Calu3 (cell line): ENCODE measurements around the gene ERCC1. TPM values are rescaled to one million over a fixed set of nuclear protein-coding genes. Genes with fewer than 3 reads are reported as not detected.

ENCODE experiments used
- BruUV-seq: library from RNA; stranded (reverse); fragments of 400-500 nt; replicated peaks from 2 replicates; lab custom pipeline; 2021; lab: Mats Ljungman, UMichigan
- CTCF ChIA-PET: fragments of 300-600 bp; sonication (Branson Sonifier 250); formaldehyde crosslinking; loops from one replicate; lab custom pipeline; 2022; ENCODE audit warnings: antibody characterized with exemption; lab: Charles Lee
- DNase-seq: peaks from one replicate; pipeline ENCODE4 v3.0.0; 2022
- H3K27ac Mint-ChIP-seq: one replicate; pipeline ENCODE4 v1.8.0; 2022; ENCODE audit warnings: mixed read lengths; ENCODE audit not compliant: unreplicated experiment
- H3K27me3 Mint-ChIP-seq: one replicate; pipeline ENCODE4 v1.8.0; 2022; ENCODE audit warnings: mixed read lengths; ENCODE audit not compliant: unreplicated experiment
- H3K36me3 Mint-ChIP-seq: one replicate; pipeline ENCODE4 v1.8.0; 2022; ENCODE audit warnings: mild to moderate bottlenecking, moderate library complexity, mixed read lengths; ENCODE audit not compliant: insufficient read depth, unreplicated experiment
- H3K4me1 Mint-ChIP-seq: one replicate; pipeline ENCODE4 v1.8.0; 2022; ENCODE audit warnings: mild to moderate bottlenecking, low read depth, mixed read lengths; ENCODE audit not compliant: unreplicated experiment
- H3K4me3 Mint-ChIP-seq: one replicate; pipeline ENCODE4 v1.8.0; 2022; ENCODE audit warnings: mild to moderate bottlenecking, low read depth, moderate library complexity, mixed read lengths; ENCODE audit not compliant: unreplicated experiment
- H3K9me3 Mint-ChIP-seq: one replicate; pipeline ENCODE4 v1.8.0; 2022; ENCODE audit warnings: low read depth, mixed read lengths; ENCODE audit not compliant: unreplicated experiment
- intact Hi-C: fragments of 100-400 bp; cut with micrococcal nuclease; formaldehyde crosslinking; loops from one replicate; pipeline ENCODE4 v1.10.0; 2022; ENCODE audit not compliant: unreplicated experiment
- total RNA-seq: library from RNA; stranded (reverse); gene quantifications from 2 replicates; pipeline ENCODE4 v1.2.3, GENCODE V29; 2022
- TF ChIP-seq, protein P1 (sequence below): fragments of 200-600 bp; IDR thresholded peaks from one replicate; pipeline ENCODE4 v1.8.0; 2022; ENCODE audit warnings: antibody characterized with exemption; ENCODE audit not compliant: unreplicated experiment

ERCC1 gene
- total RNA-seq, 1 experiment from 2014 or later: 55.7 TPM

DNA sequence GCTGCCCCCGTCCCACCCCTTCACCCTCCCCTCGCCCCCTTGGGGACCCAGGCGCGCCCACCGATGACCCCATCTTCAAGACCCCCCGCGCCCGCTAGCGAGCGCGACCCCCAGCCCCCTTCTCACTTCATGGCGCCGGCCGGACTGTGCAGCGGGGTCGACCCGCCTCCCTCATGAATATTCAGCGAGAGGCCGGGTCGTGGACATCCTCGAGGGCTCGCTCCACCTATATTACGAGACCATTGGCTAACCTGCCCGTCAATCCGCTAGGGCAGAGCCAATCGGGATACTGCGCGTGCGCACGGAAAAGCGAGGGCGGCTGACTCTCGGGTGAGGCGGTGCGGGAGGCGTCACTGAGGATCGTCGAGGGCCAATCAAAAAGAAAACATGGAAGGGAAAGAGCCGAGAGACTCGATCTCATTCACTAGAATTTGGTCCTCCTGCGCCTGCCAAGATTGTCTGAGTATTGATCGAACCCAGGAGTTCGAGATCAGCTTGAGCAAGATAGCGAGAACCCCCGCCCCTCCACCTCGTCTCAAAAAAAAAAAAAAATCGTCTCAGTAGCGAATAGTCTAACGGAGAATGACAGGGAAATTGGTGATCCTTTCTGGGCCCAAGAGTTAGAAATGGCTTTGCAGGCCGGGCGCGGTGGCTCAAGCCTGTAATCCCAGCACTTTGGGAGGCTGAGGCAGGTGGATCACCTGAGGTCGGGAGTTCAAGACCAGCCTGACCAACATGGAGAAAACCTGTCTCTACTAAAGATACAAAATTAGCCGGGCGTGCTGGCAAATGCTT is 53.1 kb downstream of the ERCC1 start, which contains the start of gene ERCC2:
Gene ERCC2 (minus strand): TSS at position 164 of the 795 bp plus-strand sequence. CDS start 33 bp downstream, at position 131.
- Mint-ChIP-seq H3K36me3 (peaks cover 27% of the 10 kb centered on the region), H3K27ac (peak within 1 kb of the TSS; percentile 98), H3K4me1 (peaks cover 8% of the 10 kb centered on the region), H3K4me3 (peak within 1 kb of the TSS; percentile 96), H3K27me3 (no peaks in the 10 kb centered on the region), H3K9me3 (no peaks in the 10 kb centered on the region)
- CTCF ChIA-PET: interaction anchor here (0.5 to 1.8 kb wide), 4 partner anchors 13 to 192 kb away, joined by 3 to 6 read pairs (median 4); partner anchors contain the start of genes BLOC1S3 and TRAPPC6A
- BruUV-seq: no TSS peak
- intact Hi-C loops: no loop called here
- DNase-seq: peak; percentile 100
- TF ChIP-seq, protein P1, sequence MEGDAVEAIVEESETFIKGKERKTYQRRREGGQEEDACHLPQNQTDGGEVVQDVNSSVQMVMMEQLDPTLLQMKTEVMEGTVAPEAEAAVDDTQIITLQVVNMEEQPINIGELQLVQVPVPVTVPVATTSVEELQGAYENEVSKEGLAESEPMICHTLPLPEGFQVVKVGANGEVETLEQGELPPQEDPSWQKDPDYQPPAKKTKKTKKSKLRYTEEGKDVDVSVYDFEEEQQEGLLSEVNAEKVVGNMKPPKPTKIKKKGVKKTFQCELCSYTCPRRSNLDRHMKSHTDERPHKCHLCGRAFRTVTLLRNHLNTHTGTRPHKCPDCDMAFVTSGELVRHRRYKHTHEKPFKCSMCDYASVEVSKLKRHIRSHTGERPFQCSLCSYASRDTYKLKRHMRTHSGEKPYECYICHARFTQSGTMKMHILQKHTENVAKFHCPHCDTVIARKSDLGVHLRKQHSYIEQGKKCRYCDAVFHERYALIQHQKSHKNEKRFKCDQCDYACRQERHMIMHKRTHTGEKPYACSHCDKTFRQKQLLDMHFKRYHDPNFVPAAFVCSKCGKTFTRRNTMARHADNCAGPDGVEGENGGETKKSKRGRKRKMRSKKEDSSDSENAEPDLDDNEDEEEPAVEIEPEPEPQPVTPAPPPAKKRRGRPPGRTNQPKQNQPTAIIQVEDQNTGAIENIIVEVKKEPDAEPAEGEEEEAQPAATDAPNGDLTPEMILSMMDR: no peak

DNA sequence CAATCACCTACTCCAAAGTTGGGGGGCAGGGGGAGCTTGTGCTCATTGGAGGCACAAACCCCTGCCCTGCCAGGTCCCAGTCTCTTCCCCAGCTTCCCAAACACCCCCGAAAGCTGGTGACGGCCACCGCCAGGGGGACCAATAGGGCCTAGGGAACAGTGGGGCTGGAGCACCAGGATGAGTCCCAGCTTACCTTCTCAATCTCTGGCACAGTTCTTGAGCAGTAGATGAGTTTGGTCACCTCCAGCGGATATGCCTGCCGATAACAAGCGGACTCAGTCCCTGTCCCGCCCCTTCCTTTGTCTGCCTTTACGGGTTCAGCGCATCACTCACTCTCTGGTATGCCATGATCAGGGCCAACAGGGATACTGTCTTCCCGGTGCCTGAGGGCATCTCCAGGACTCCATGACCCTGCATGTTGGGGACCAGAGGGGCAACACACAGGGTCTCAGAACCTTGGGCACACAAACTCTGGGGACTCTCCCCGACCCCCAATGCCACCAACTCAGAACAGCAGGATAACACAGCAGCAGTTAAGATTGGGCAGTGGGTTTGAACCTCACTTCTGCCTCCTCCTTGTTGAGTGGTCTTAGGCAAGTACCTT is 54.9 kb downstream of the ERCC1 start:
- Mint-ChIP-seq H3K36me3 (peaks cover 32% of the 10 kb centered on the region), H3K4me1 (peaks cover 8% of the 10 kb centered on the region), H3K27me3 (no peaks in the 10 kb centered on the region), H3K27ac (no peak overlapping the region), H3K9me3 (no peaks in the 10 kb centered on the region), H3K4me3 (peak overlapping the region; percentile 20)
- intact Hi-C loops: no loop called here
- BruUV-seq: no TSS peak
- no peak for DNase-seq
- TF ChIP-seq, protein P1: no peak
- CTCF ChIA-PET: interaction anchor here (1.1 kb wide), 1 partner anchor 15 kb away, joined by 5 read pairs; no protein-coding TSS in a partner anchor

DNA sequence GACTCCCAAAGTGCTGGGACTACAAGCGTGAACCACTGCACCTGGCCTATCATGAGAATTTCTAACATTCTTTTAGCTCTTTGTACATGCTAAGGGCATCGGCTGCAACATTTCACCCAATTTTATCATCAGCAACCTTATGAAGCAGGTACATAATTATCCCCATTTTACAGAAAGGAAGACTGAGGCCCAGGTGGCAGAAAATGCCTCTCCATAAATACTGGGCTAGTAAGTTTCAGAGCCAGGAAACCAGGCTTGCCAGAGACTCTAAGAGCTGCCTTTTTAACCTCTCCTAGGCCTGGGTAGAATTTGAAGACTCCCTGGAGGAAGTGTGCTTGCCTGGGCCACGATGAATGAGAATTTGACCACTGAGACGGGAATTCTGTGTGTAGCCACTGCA is 55.6 kb downstream of the ERCC1 start:
- DNase-seq: no peak
- CTCF ChIA-PET: interaction anchor here (1.1 kb wide), 1 partner anchor 14 kb away, joined by 5 read pairs; no protein-coding TSS in a partner anchor
- H3K36me3 Mint-ChIP-seq: peaks cover 35% of the 10 kb centered on the region
- peak overlapping the region; percentile 30 for H3K27ac Mint-ChIP-seq
- H3K4me3 Mint-ChIP-seq: no peak overlapping the region
- intact Hi-C loops: no loop called here
- TF ChIP-seq, protein P1: no peak
- peaks cover 8% of the 10 kb centered on the region for H3K4me1 Mint-ChIP-seq
- H3K27me3 Mint-ChIP-seq: no peaks in the 10 kb centered on the region
- H3K9me3 Mint-ChIP-seq: no peaks in the 10 kb centered on the region
- TSS peak; percentile 41 for BruUV-seq

DNA sequence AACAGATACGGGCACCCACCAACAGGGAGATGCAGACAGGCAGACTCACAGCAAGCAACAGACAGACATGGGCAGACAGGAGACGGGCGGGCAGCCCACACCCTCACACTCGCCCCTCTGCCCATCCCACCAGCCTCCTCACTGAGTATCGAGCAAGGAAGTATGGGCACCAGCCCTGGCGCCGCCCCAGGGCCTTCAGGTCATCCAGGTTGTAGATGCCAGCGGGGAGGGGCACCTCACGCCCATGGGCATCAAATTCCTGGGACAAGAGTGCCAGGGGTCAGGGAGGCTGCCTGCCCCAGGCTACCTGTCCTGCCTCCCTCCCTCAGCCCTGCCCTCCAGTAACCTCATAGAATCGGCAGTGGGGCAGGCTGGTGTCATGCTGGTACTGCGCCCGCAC is 59.0 kb downstream of the ERCC1 start:
- no peak for DNase-seq
- peaks cover 8% of the 10 kb centered on the region for H3K4me1 Mint-ChIP-seq
- H3K4me3 Mint-ChIP-seq: no peak overlapping the region
- intact Hi-C loops: no loop called here
- BruUV-seq: no TSS peak
- no peak overlapping the region for H3K27ac Mint-ChIP-seq
- TF ChIP-seq, protein P1: no peak
- CTCF ChIA-PET: no interaction called here
- H3K27me3 Mint-ChIP-seq: no peaks in the 10 kb centered on the region
- no peaks in the 10 kb centered on the region for H3K9me3 Mint-ChIP-seq
- H3K36me3 Mint-ChIP-seq: peaks cover 34% of the 10 kb centered on the region
